ENCODE data around the gene OR1M1.
"Not testable (repeated sequence)": the region's sequence is repeated elsewhere in the genome, so short reads cannot be mapped to it uniquely, and the experiment has no call there.

The OR1M1 gene

GRCh38 chr19:9086761-9087160 is at the start of gene OR1M1:
OR1M1 (plus strand) TSS chr19:9087061; CDS start chr19:9093245, 6,184 bp downstream.
- no peak for DNase-seq

GRCh38 chr19:9037400-9038062 is 49.3 kb upstream of the OR1M1 start:
- DNase-seq: no peak

- no peak for DNase-seq
These were observed 47.1 kb upstream of the OR1M1 start for GRCh38 chr19:9039728-9040127.

GRCh38 chr19:9040131-9040530 is 46.7 kb upstream of the OR1M1 start:
- DNase-seq: no peak

- DNase-seq: no peak
These were observed 45.8 kb upstream of the OR1M1 start for GRCh38 chr19:9041023-9041422.

- DNase-seq: no peak
These were observed 43.3 kb upstream of the OR1M1 start for GRCh38 chr19:9043524-9043923.

- DNase-seq: no peak
These were observed 42.4 kb upstream of the OR1M1 start for GRCh38 chr19:9044449-9044848.

- DNase-seq: no peak
These were observed 40.2 kb upstream of the OR1M1 start for GRCh38 chr19:9046694-9047093.

GRCh38 chr19:9052894-9053293 is 34.0 kb upstream of the OR1M1 start:
- no peak for DNase-seq

GRCh38 chr19:9053674-9054073 is 33.2 kb upstream of the OR1M1 start:
- DNase-seq: not testable (repeated sequence)

GRCh38 chr19:9054207-9054606 is 32.7 kb upstream of the OR1M1 start:
- no peak for DNase-seq

- no peak for DNase-seq
These were observed 32.1 kb upstream of the OR1M1 start for GRCh38 chr19:9054765-9055164.

GRCh38 chr19:9056131-9056530 is 30.7 kb upstream of the OR1M1 start:
- not testable (repeated sequence) for DNase-seq

- no peak for DNase-seq
These were observed 29.2 kb upstream of the OR1M1 start for GRCh38 chr19:9057505-9058258.

- DNase-seq: no peak
These were observed 27.8 kb upstream of the OR1M1 start for GRCh38 chr19:9058905-9059667.

- DNase-seq: no peak
These were observed 26.1 kb upstream of the OR1M1 start for GRCh38 chr19:9060564-9061340.

- DNase-seq: no peak
These were observed 25.0 kb upstream of the OR1M1 start for GRCh38 chr19:9061879-9062278.

GRCh38 chr19:9065457-9066014 is 21.3 kb upstream of the OR1M1 start:
- no peak for DNase-seq

GRCh38 chr19:9070066-9070465 is 16.8 kb upstream of the OR1M1 start:
- DNase-seq: no peak

GRCh38 chr19:9071720-9072119 is 15.1 kb upstream of the OR1M1 start:
- DNase-seq: not testable (repeated sequence)

GRCh38 chr19:9073806-9074205 is 13.1 kb upstream of the OR1M1 start:
- DNase-seq: no peak

- DNase-seq: no peak
These were observed 11.6 kb upstream of the OR1M1 start for GRCh38 chr19:9075064-9075949.
